Measurements from ENCODE around the gene SOX18.

Gene SOX18

GRCh38 chr20:64067733-64068307 is 18.4 kb upstream of the SOX18 start:
- no peak for DNase-seq

- no peak for DNase-seq
Measured at GRCh38 chr20:64067005-64067632, 17.7 kb upstream of the SOX18 start.

DNA sequence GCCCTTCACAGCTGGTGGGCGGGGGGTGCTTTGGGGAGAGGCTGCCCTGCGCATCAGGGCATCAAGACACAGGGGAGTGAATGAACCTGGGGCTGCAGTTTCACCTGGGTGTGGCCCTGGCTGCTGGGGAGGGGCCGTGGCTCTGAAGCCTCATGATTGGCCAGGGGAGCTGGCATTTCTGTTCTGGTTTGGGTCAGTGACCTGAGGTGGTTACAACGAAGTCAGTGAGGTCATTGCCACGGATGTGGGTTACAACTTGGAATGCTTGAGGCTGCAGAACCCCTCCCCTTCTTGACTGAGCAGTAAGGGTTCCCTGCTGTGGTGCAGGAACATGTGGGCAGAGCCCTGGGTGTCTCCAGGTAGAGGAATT is 16.5 kb upstream of the SOX18 start:
- DNase-seq, result no peak

DNA sequence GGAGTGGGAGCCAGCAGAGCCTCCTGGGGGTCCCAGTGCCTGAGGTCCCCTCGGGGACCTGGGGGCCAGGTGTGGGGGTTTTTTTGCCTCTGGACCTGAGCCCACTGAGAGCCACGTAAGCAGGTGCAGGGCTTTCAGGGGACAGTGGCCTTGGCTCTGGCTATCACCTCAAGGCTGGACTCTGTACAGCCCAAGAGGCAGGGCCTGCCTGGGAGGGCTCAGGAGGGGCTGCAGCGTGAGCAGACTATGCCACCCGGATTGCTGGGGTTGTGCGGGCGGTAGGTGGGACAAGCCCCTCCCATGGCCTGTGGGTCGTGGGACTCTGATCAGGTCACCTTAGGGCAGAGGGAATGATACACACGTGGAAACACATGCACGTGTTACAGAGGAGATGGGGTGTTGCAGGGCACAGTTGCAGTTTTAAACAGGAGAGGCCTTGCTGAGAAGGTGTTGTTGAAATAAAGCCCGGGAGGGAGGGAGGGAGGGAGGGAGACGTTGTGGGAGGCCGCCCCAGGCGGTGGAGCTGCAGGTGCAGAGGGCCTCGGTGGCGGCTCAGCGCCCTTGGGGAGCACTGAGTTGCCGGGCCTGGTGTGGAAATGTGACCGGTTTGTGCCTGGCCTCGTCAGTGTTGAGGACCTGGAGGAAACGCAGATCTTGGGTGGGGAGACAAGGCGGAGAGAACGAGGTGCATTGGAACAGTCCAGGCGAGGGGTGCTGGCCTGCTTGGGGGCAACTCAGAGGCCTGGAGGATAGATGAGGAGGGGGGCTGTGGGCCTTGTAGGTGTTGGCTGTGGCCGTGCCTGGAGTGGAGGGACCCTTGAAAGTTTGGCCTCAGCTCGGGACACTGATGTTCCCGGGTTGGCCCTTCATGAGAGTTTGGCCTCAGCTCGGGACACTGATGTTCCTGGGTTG is 15.9 kb upstream of the SOX18 start:
- peak; percentile 45 for DNase-seq

- no peak for DNase-seq
Measured at GRCh38 chr20:64064145-64064698, 14.8 kb upstream of the SOX18 start.

- peak; percentile 36 for DNase-seq
Measured at GRCh38 chr20:64063389-64064144, 14.1 kb upstream of the SOX18 start.

DNA sequence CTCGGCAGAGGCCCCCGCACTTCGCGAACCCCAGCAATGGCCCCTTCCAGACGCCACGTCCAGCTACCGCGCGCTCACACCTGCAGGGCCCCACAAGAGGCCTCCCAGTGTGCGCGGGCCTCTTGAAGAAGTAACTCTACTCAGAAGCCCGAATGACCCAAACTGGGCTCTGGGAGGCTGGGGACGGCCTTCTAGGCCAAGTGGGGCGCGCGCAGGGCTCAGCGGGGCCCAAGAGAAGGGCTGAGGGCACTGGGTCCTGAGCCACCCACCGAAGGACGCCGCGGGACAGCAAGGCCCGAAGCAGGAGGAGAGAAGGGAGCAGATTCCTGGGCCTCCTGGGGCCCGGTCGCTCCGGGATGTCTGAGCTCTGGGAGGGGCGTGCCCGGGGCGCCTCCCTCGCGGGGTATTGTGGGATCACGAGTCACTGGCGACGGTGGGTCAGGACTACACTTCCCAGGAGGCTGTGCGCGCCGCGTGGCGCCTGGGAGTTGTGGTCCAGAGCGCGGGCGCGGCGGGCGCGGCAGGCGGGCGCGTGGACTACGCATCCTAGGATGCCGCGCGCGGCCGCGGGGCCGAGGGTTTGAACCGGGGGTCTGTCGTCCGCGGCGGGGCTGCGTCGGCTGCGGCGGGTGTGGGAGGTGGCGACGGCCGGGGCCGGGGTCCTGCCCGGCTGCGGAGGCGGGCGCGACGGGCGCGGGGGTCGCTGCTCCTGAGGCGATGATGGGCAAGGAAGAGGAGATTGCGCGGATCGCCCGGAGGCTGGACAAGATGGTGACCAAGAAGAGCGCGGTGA is 13.4 kb upstream of the SOX18 start, which contains the start of gene TCEA2:
TSS of gene TCEA2 (plus strand) at position 603 of the 793 bp plus-strand sequence. CDS start at position 718, 115 bp downstream.
- peak; percentile 98 for DNase-seq

DNA sequence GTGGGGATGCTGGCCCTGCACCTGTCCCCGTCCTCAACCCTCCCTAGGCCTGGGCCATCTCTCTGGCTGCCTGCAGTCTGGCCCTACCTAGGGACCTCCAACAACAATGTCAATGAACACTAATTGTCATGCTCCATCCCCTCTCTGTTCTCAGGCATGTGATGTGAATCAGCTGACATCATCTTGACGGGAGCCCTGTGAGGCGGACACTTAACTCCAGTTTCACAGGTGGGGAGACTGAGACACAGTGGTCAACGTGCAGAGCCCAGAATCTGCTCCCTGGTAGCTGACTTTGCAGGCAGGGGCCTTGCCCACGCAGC is 12.8 kb upstream of the SOX18 start:
- no peak for DNase-seq

DNA sequence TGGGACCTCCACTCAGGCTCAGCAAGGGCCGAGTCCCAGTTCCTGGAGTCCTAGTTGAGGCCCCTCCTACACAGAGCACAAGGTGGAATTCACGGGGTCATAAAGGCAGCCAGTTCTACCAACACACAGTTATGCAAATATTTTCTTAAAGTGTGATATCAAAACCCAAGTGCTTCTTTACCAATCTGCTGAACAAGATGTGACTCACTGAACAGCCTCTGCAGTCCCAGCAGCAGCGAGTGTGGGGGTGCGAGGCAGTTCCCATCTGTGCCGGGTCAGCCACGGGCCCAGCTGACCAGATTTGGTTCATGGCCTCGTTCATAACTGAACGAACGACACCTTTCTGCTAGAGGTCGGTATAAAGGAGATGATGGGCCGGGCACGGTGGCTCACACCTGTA is 9.1 kb upstream of the SOX18 start:
- DNase-seq, result no peak

DNA sequence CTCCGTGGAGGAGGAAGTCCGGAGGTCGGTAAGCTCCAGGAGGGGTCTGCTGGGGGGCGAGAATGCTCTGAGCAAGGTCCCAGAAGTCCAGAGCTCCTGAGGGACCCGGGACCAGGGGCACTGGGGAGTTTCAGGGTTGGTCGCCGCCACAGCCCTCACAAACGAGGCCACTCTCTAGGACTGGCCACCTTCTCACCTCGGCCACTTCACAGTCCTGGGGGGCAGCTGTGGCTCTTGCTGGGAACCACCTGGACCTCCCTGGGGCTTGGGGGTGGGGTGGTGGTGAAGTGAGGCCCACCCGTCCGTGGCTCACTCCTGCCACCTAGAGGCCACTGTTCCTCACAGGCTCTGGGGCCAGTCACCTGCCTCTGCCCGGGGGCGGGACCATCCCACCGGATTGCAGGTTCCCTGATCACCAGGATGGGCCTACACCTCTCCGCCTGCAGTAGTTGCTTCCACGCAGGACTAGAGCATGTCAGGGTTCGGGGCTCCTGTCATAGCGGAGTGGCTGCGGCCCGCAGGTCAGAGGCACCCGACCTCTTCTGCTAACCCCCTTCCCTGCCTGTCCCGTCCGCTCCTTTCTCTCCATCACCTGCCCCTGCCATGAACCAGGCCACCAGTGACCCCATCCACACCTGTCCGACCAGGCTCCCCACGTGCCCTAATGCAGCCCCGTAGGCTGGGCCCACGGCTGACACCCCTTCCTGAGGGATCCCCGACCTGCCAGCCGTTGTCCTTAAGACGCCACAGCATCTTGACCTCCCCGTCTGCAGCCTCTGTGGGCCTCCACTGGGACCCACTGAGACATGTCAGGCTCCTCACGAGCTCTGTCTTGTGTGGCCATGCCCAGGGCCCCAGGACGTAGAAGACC is 8.4 kb upstream of the SOX18 start:
- DNase-seq, result peak; percentile 70

- DNase-seq, result no peak
Measured at GRCh38 chr20:64056889-64057627, 7.6 kb upstream of the SOX18 start.

DNA sequence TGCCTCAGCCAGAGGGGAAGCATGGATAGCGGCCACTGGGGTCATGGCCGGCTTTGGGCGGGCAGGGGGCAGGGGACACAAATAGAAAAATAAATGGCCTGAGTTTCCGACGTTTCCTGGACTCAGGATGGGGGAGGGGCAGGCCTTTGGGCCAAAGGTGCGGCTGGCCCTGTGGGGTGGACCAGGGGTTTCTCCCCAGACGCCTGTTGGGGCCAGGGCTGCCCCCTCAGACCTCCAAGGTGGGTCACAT is 7.1 kb upstream of the SOX18 start:
- DNase-seq, result no peak

DNA sequence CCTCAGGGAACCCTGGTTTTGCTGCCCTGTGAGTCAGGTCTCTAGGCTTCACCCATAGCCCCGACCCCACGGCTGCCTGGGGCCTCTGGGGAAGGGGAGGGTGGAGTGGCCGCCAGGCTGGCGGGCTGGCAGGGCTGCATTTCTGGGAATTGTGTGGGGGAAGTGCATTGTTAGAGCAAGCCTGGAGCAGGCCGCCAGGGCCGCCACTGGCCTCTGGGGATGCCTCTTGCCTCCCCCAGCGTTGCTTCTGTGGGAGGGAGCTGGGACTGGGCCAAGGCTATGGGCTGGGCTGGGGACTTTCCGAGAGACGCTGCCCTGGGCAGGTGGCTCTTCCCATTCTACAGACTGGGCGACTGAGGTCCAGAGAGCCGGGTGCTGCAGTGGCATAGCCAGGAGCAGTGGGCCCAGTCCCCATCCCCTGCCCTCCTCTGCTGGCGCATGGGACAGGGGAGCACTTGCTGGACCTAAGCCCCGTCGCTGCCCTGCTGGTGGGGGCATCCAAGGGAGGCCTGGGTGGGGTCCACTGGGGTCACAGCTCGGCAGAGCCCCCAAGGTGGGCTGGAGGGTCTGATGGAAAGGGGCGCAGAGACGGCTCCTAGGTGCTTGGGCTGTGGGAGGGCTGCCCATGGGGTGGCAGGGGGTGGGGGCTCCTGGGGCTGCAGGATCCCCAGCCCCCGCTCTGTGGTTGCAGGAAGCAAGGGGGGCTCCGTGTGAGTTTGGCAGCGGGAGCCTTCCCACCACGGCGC is 6.6 kb upstream of the SOX18 start:
- DNase-seq, result no peak

DNA sequence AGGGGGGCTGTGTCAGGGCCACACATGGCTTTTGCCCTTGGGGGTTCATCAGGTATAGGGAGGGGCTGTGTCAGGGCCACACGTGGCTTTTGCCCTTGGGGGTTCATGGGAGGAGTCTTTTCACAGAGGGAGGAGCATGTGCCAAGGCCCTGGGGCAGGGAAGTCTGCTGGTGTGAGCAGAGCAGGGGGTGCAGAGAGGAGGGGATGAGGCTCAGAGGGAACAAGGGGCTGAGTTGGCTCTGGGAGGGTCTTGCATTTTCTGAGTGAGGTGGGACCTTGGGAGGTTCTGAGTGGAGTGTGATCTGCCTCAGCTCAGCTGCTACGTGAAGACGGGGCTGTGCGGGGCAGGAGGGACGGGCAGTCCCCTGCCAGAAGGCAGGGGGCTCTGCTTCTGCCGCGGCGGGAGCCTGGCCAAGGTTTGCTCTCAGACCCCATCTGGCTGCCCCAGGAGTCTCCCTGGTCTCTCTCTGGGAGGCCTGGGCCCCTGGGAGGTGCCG is 6.0 kb upstream of the SOX18 start:
- no peak for DNase-seq

- no peak for DNase-seq
Measured at GRCh38 chr20:64053841-64054661, 4.6 kb upstream of the SOX18 start.

- DNase-seq, result no peak
Measured at GRCh38 chr20:64052987-64053840, 3.8 kb upstream of the SOX18 start.

- no peak for DNase-seq
Measured at GRCh38 chr20:64052326-64052722, 2.9 kb upstream of the SOX18 start.

All from NCI-H345 (cell line).